Measurements from ENCODE around the gene CPLX1. TPM values are rescaled to one million over a fixed set of nuclear protein-coding genes. Genes with fewer than 3 reads are reported as not detected.
"Not testable (repeated sequence)": the region's sequence is repeated elsewhere in the genome, so short reads cannot be mapped to it uniquely, and the experiment has no call there.

Gene CPLX1
- total RNA-seq, 1 donor from 2014 or later = 0.34 TPM

GRCh38 chr4:774419-775092 lies 51.4 kb downstream of the CPLX1 start:
- DNase-seq = not testable (repeated sequence)

GRCh38 chr4:773214-773613 lies 52.7 kb downstream of the CPLX1 start:
- no peak for DNase-seq

- DNase-seq = no peak
Observed at GRCh38 chr4:772776-773175, 53.2 kb downstream of the CPLX1 start.

DNA sequence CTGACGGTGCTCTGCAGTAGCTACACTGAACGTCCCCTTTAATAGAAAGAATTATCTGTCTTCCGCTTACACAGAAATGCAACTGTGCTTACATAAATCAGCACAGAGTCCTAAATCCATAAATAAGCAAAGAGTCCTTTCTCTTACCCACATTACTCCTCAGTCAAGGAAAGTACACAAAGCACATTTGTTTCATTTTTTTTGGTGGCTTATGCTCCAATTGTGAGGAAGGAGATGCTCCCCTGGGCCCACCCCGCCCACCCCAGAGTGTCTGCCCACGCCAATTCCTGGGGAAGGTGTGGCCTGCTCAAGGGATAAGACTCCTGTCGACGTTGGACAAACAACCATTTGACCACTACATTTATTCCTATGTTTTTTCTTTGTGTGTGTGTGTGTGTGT lies 53.8 kb downstream of the CPLX1 start:
- DNase-seq = no peak

- DNase-seq = no peak
Observed at GRCh38 chr4:771464-771863, 54.5 kb downstream of the CPLX1 start.

GRCh38 chr4:770022-770421 lies 55.9 kb downstream of the CPLX1 start:
- no peak for DNase-seq

DNA sequence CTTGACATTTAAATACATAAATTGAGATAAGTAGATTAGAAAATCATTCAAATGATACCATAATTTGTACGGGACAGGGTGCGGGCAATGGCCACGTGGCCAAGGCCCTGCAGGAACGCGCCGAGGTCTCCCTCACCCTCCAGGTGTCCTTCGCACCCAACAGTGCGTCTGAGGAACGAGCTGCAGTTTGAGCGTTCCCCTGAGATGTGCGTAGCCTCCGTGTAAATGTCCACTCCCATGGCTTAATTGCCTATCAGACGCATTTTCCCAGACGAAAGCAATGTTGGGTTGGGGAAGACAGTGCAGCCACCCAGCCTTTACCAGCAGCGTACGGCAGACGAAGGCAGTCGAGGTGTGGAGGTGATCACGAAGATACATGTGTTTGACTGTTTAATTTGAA lies 56.4 kb downstream of the CPLX1 start:
- no peak for DNase-seq

DNA sequence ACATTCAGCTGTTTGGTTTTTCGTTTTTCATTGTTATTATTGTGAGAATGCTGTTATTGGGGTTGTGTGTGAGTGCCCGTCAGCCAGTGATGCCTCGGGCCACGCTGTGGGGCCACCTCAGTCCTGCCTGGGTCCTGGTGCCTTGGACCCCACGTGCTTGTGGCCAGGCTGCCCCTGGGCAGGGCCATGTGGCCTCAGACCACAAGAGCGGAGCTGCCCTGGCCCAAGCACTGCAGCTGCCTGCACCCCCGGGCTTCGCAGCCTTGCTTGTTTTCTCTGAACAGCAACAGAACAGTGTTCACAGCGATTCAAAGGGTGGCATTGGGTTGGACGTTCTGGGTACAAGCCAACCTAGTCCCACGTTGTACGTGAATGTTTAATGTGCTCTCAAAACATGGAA lies 56.9 kb downstream of the CPLX1 start:
- no peak for DNase-seq

GRCh38 chr4:768076-768475 lies 57.9 kb downstream of the CPLX1 start:
- DNase-seq = no peak

DNA sequence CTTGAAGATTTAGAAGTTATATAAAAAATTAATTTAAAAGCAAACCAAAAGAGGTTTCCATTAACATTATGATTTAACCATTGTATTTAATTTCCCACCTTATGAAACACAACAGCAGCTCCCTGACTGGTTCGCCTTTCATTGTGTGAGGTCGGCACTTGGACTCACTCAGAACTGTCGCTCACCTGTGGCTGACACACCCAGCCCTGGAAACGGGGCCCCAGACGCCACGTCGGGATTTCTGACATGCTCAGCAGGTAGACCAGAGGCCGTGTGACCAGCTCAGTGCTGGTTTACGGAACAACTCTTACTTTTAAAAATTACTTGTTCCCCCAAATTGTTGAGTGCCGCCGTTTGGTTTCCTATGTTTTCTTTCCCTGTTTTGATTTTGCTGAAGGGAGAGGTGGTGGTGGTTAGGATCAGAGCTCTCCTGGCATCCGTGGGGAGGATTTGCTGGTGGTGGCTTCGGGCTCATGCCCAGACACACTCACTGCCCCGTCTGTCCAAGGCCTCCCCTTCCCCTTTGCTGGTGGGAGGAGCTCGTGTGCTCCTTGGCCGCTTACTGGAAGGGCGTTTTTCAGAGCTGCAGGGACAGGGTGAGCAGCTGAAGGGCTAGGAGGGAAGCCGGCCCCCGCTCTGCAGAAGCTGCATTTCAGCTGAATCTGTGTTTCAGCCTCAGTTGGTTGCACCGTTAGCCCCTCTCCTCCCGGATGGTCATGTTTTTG lies 59.2 kb downstream of the CPLX1 start:
- DNase-seq = no peak

- no peak for DNase-seq
Observed at GRCh38 chr4:766152-766515, 59.8 kb downstream of the CPLX1 start.

GRCh38 chr4:764405-765169 lies 61.3 kb downstream of the CPLX1 start:
- no peak for DNase-seq

DNA sequence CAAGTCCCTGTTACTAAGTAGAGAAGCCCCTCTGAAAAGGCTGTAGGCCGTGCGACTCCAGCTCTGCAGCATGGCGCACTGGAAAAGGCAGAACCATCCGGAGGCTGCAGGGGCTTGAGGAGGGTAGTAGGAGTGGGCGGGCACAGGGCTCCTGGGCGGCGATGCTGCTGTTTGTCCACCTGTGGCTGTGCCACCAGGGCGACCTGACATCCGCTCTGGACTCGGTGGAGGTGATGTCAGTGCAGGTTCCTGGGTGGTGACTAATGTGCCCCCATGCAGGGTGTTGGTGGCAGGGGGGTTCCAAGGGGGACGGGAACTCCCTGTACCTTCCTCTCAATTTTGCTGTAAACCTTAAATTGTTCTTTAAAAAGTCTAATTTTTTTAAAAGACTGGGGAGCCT lies 62.0 kb downstream of the CPLX1 start:
- no peak for DNase-seq

DNA sequence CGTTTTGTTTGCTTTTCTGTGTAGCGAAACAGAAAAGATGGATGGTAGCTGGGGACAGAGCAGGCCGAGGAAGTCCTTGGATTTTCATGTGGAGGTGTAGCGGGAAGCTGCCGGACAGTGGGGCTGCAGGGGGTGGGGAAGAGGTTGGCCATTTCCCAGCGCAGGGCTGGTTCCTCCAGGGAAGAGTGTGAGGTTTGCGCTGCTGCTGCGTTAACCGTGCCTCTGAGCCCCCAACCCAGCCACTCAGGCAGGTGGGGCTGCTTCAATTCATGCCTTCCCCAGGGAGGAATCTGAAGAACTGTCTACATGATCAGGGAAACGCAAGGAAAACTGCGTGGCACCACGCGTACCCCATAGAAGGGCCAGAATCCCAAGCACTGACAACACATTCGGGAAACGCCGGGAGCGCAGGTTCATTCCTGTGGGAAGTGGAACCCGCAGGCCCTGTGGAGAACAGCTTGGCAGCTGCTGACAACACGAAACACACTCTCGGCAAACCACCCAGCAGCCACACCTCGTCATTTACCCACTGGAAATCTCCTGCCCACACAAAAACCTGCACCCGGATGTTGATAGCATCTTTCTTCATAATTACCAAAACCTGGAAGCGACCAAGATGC lies 62.6 kb downstream of the CPLX1 start:
- DNase-seq = no peak

GRCh38 chr4:762211-763190 lies 63.4 kb downstream of the CPLX1 start:
- DNase-seq = peak; percentile 59

- DNase-seq = no peak
Observed at GRCh38 chr4:761739-762138, 64.2 kb downstream of the CPLX1 start.

DNA sequence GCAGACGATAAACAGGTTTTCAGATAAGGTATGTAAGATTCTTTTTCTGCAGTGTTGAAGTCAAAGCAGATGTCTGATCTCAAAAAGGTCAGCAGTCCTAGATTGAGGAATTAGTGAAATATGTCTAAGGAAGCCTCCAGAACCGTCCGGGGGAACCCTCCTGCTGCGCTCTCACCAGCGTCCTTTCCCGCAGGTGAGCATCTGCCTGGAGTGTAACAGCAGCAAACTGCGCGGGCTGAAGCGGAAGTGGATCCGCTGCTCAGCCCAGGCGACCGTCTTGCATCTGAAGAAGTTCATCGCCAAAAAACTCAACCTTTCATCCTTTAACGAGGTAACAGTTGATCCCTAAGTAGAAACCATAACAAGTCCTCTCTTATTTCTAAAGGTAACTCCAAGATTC lies 64.8 kb downstream of the CPLX1 start:
- DNase-seq = no peak

- no peak for DNase-seq
Observed at GRCh38 chr4:760616-761015, 65.3 kb downstream of the CPLX1 start.

DNA sequence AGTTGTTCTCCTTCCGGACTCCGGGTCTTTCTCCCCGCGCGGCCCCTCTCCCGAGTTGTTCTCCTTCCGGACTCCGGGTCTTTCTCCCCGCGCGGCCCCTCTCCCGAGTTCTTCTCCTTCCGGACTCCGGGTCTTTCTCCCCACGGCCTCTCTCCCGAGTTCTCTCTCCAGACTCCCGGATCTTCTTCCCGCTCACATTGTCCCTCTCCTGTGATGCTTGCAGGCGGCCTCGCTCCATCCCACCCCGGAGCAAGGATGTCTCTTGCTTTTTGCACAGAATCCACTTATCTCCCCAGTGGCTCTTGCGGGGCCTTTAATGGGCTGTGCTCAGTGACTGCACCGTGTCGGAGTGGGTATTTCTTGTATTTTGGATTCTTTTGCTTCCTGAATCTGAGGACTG lies 66.1 kb downstream of the CPLX1 start:
- not testable (repeated sequence) for DNase-seq

DNA sequence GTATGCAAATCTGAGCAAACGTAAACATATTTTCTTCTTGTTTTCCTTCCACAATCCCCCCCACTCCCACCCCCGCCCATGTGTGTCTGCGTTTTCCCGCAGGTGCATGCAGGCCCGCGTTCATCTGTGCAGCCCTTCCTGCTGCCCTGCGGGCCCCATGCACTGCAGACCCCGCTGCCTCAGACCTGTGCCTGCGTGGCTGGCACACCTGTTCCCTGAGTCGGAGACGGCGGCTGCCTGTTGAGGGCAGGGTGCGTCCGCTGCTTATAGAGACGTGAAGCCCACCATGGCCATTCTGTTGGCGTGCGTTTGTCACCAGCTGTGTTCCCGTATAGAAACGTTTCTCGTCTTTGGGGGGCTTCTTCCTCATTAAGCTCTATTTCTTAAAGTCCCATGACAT lies 68.8 kb downstream of the CPLX1 start:
- no peak for DNase-seq

GRCh38 chr4:754221-755120 lies 71.5 kb downstream of the CPLX1 start:
- DNase-seq = no peak
